SK-N-MC (cell line): ENCODE results near the gene AKIRIN1.

Source experiments
- DNase-seq: peaks from one replicate; pipeline ENCODE4 v3.0.0-alpha.2; 2011; ENCODE audit warnings: low read depth, low spot score
- H3K27ac ChIP-seq: fragments of 200-600 bp; sonication (generic); 2 replicates; pipeline ENCODE4 v1.5.1; 2016; ENCODE audit warnings: mixed run types
- H3K36me3 ChIP-seq: fragments of 200-600 bp; sonication (generic); 2 replicates; pipeline ENCODE4 v1.6.1; 2017; ENCODE audit warnings: antibody characterized with exemption, low read length, mixed read lengths; ENCODE audit not compliant: insufficient read depth
- H3K4me3 ChIP-seq: fragments of 200-600 bp; sonication (generic); 2 replicates; pipeline ENCODE4 v1.5.1; 2016
- H3K9ac ChIP-seq: fragments of 200-600 bp; sonication (generic); 2 replicates; pipeline ENCODE4 v1.8.0; 2017; ENCODE audit warnings: mixed run types, mixed read lengths; ENCODE audit not compliant: insufficient read length
- H3K9me3 ChIP-seq: fragments of 200-600 bp; sonication (generic); 2 replicates; pipeline ENCODE4 v1.6.1; 2017; ENCODE audit warnings: low read depth, mild to moderate bottlenecking, antibody characterized with exemption, low read length, moderate library complexity, mixed read lengths
- EZH2 ChIP-seq: fragments of 200-600 bp; sonication (generic); IDR thresholded peaks from one replicate; pipeline ENCODE4 v1.6.1; 2017; ENCODE audit warnings: antibody characterized with exemption
- FOXP2 ChIP-seq: optimal IDR thresholded peaks from 2 replicates; pipeline ENCODE3; 2011; ENCODE audit warnings: mild to moderate bottlenecking, moderate library complexity; ENCODE audit not compliant: insufficient read depth; ENCODE audit errors: extremely low read length, control extremely low read depth
- POLR2AphosphoS5 ChIP-seq: IDR thresholded peaks from 2 replicates; pipeline ENCODE4 v1.6.1; 2012; ENCODE audit warnings: mild to moderate bottlenecking, low read depth, low read length, borderline replicate concordance

Gene AKIRIN1

DNA sequence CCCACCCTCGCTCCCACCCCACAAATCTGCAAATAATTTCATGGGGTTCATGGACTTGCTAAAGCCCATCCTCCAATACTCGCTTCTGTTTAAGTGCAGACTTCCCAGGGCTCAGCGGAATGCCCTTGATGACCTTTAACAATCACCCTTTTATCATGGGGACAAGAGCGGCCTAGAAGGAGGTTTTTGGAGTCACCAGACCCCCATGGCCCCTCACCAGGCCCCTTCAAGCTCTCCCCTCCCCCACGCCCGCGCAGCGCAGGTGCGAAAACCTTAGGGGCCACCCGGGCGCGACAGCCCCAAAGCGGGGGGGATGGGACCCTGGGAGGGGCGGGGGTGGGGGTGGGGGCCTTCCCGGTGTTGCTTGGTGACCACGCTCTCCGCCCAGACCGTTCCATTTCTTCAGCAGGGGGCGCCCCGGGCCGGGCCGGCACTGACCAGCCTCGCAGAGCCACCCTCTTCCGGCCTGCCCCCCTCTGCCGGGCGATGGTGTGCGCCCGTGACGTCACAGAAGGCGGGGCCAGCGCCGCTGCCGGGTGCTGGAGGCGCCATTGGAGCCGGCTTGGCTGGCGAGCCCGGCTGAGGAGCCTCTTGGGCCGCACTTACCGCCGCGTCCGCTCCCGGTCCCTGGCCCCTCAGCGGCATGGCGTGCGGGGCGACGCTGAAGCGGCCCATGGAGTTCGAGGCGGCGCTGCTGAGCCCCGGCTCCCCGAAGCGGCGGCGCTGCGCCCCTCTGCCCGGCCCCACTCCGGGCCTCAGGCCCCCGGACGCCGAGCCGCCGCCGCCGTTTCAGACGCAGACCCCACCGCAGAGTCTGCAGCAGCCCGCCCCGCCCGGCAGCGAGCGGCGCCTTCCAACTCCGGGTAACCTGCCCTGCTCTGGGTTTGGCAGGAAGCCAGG is at the start of gene AKIRIN1:
Gene AKIRIN1, plus strand, starts transcription at position 539 of the 900 bp plus-strand sequence. Its CDS starts 105 bp downstream, at position 644.
- Histone ChIP-seq H3K4me3 (peak within 1 kb of the TSS; percentile 99), H3K9ac (peak within 1 kb of the TSS; percentile 93), H3K27ac (peak within 1 kb of the TSS; percentile 79; the same call in 1 of the 2 replicates), H3K9me3 (no peaks in the 10 kb centered on the region), H3K36me3 (peaks cover 33% of the 10 kb centered on the region)
- no peak for TF ChIP-seq EZH2
- TF ChIP-seq FOXP2: no peak
- TF ChIP-seq POLR2AphosphoS5: peak; percentile 93
- no peak for DNase-seq

DNA sequence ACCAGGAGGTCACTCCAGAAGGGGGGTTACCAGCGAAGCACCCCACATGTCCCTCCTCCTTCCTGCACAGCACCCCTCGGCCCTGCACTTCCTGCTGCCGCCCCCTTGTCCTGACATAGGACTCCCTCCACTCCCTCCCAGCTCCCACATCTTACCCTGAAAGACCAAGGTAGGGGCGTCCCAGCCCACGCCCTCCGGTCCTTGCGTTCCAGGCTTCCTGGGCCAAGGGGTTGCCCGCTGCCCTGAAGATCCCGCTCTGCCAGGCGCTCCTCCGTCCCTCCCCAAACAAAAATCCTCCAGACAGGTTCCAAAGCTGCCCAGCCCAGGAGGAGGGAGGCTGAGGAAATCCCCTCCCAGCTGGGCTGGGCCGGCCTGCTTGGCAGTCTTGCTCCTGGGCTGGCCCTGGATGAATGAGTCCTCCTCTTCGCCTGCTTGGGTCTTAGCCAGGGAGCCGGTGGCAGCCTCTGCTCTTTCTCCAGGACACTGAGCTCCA is 49.5 kb upstream of the AKIRIN1 start, which contains the start of gene RHBDL2:
Gene RHBDL2, minus strand, starts transcription at position 304 of the 493 bp plus-strand sequence. CDS start 22,618 bp downstream, outside the sequence.
- TF ChIP-seq POLR2AphosphoS5: no peak
- Histone ChIP-seq H3K36me3 (no peaks in the 10 kb centered on the region), H3K4me3 (no peak within 1 kb of the TSS), H3K9me3 (no peaks in the 10 kb centered on the region), H3K9ac (no peak within 1 kb of the TSS), H3K27ac (no peak within 1 kb of the TSS)
- no peak for DNase-seq

- no peak overlapping the region for H3K9ac ChIP-seq
- no peak overlapping the region for H3K4me3 ChIP-seq
- no peaks in the 10 kb centered on the region for H3K36me3 ChIP-seq
- DNase-seq: no peak
- TF ChIP-seq POLR2AphosphoS5 (no peak), EZH2 (no peak), FOXP2 (no peak)
- 0 out of 2 replicates have a peak, but pooled peaks cover 4% of the 10 kb centered on the region for H3K9me3 ChIP-seq
- no peak overlapping the region for H3K27ac ChIP-seq
Observed at GRCh38 chr1:38942664-38943428, 48.2 kb upstream of the AKIRIN1 start.

DNA sequence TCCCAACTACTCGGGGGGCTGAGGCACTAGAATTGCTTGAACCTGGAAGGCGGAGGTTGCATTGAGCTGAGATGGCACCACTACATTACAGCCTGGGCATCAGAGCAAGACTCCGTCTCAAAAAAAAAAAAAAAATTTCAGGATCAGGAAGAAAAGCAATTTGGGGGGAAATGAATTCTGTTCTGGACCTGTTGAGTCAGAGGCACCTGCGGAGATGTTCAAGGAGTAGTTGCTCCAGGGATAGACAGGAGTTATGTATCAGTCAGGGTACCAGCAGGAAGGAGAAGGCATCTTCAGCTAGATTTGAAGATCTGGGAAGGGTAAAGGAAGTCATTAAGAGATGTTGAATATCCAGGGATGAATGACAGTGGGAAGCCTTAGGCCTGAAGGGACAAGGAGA is 46.5 kb upstream of the AKIRIN1 start:
- Histone ChIP-seq H3K9ac (no peak overlapping the region), H3K9me3 (0 out of 2 replicates have a peak, but pooled peaks cover 4% of the 10 kb centered on the region)

GRCh38 chr1:38950553-38950952 is 40.5 kb upstream of the AKIRIN1 start:
- H3K4me3 ChIP-seq: no peak overlapping the region
- H3K9me3 ChIP-seq: 0 out of 2 replicates have a peak, but pooled peaks cover 4% of the 10 kb centered on the region
- H3K9ac ChIP-seq: no peak overlapping the region
- TF ChIP-seq POLR2AphosphoS5: no peak
- TF ChIP-seq EZH2: no peak
- TF ChIP-seq FOXP2: no peak
- no peak for DNase-seq
- no peaks in the 10 kb centered on the region for H3K36me3 ChIP-seq
- H3K27ac ChIP-seq: no peak overlapping the region

More for the DNA sequence above, 46.5 kb upstream of the AKIRIN1 start:
- no peak overlapping the region for H3K4me3 ChIP-seq
- no peaks in the 10 kb centered on the region for H3K36me3 ChIP-seq
- H3K27ac ChIP-seq: no peak overlapping the region
- DNase-seq: no peak
- no peak for TF ChIP-seq POLR2AphosphoS5
- no peak for TF ChIP-seq FOXP2
- no peak for TF ChIP-seq EZH2

DNA sequence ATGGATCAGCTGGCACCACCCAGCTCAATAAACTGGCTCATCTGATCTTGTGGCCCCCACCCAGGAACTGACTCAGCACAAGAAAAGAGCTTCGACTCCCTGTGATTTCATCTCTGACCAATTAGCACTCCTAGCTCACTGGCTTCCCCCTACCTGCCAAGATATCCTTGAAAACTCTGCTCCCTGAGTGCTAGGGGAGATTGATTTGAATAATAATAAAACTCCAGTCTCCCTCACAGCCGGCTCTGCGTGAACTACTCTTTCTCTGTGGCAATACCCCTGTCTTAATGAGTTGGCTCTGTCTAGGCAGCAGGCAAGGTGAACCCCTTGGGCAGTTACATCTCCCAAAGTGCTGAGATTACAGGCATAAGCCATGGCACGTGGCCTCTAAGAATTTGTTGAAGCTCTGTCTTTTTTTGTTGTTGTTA is 37.6 kb upstream of the AKIRIN1 start:
- DNase-seq: no peak
- TF ChIP-seq EZH2 (no peak), FOXP2 (no peak), POLR2AphosphoS5 (no peak)
- Histone ChIP-seq H3K9ac (no peak overlapping the region), H3K27ac (no peak overlapping the region), H3K4me3 (no peak overlapping the region), H3K36me3 (no peaks in the 10 kb centered on the region), H3K9me3 (no peaks in the 10 kb centered on the region)

DNA sequence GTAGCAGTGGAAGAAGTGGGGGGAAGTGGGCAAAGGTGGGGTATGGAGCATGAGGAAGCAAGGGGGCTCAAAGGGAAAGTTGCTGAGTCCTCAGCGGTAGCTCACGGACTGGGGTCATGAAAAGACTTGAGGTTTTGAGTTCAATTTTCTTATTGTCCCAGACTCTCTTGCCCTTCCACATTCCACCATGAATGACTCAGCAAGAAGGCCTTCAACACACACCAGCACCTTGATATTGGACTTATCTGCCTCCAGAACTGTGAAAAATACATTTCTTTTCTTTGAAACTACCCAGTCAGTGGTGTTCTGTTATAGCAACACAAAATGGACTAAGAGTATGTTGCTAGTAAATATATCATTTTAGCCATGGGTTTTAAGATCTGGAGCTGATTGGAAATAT is 32.1 kb upstream of the AKIRIN1 start:
- TF ChIP-seq EZH2 (no peak), POLR2AphosphoS5 (no peak), FOXP2 (no peak)
- H3K36me3 ChIP-seq: no peaks in the 10 kb centered on the region
- DNase-seq: no peak
- H3K27ac ChIP-seq: no peak overlapping the region
- no peak overlapping the region for H3K4me3 ChIP-seq
- H3K9me3 ChIP-seq: no peaks in the 10 kb centered on the region
- H3K9ac ChIP-seq: no peak overlapping the region

DNA sequence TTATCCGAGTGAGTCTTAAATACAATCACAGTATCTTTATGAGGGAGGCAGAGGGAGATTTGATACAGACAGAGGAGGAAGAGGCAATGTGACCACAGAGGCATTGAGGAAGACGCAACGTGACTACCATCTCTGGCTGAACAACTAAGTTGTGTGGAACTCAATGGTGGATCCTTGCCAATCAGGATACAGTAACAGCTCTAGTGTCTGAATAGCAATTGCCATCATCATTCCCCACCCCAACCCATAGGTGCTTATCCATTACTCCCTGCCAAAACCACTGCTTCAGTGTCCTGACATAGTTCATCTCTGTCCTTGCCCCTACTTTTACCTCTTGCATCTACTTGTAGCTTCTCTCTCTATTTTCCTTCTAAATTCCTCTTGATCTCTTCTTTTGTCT is 29.0 kb upstream of the AKIRIN1 start:
- no peak overlapping the region for H3K27ac ChIP-seq
- TF ChIP-seq POLR2AphosphoS5 (no peak), EZH2 (no peak), FOXP2 (no peak)
- no peaks in the 10 kb centered on the region for H3K36me3 ChIP-seq
- no peaks in the 10 kb centered on the region for H3K9me3 ChIP-seq
- no peak overlapping the region for H3K9ac ChIP-seq
- H3K4me3 ChIP-seq: no peak overlapping the region
- DNase-seq: no peak
